Measurements from ENCODE around the gene FAM50A.
A peak's percentile ranks its signal among the peaks of the same experiment; 100 is the strongest.

The FAM50A gene

DNA sequence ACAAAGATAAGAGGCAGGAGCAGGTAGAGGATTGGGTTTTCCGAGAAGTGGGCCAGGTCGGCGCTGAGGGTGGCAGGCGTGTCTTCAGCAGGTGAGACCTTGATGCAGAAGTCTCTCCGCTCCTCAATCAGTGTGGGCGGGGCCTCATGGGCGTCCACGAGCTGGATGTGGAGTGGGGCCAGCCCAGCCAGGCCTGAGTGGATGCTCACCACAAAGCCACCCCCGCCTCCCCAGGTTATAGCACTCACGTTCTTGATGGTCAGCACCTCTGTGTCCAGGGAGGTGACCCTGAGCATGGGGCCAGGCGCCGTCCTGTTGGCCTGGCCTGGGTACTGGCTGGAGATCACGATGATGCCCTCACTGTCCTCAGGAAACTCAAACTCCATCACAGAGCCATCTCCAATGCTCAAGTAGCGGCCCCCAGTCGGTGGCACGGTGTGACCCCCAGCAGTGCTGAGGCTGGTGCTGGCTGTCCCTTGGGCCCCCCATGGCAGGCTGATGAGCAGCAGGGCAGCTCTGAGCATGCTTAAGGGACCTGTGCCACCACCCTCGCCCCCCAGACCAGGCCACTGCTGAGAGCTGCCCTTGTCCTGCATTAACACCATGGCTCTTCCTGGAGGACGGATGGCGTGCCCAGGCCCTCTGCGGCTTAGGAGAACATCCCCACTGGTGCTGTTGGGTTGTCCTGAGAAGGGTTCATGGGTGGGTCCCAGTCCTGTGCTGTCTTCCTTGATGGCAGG is 44.6 kb downstream of the FAM50A start:
- TF ChIP-seq SIN3A (IDR thresholded peaks at IDR 0.05; ENCODE audit: borderline replicate concordance, insufficient read depth, low read length): no peak
- no peak for TF ChIP-seq FOXP2 (optimal IDR thresholded peaks at IDR 0.05; ENCODE audit: borderline replicate concordance, extremely low read depth, extremely low read length, insufficient read depth)
- no peak for TF ChIP-seq POLR2AphosphoS5 (IDR thresholded peaks at IDR 0.05; ENCODE audit: low read depth, low read length)

DNA sequence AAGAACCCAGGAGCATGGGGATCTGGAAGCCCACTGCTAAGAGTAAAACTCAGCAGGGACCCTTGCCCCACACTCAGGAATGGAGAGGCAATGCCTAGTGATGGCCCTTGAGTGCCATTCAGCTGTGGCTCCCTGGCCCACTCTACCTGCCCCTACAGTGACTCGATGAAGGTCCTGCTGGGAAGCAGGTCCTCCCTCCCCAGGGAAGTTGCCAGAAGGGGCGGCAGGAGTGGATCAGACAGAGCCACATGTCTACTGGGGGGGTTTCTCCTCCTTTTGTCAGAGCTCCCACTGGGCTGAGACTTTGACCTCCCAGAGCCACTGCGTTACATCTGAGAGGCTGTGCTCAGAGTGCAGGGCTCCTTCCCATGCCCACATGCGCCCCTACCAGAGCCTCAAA is 45.2 kb downstream of the FAM50A start:
- TF ChIP-seq SIN3A (IDR thresholded peaks at IDR 0.05; ENCODE audit: borderline replicate concordance, insufficient read depth, low read length) (no peak), POLR2AphosphoS5 (IDR thresholded peaks at IDR 0.05; ENCODE audit: low read depth, low read length) (no peak)

DNA sequence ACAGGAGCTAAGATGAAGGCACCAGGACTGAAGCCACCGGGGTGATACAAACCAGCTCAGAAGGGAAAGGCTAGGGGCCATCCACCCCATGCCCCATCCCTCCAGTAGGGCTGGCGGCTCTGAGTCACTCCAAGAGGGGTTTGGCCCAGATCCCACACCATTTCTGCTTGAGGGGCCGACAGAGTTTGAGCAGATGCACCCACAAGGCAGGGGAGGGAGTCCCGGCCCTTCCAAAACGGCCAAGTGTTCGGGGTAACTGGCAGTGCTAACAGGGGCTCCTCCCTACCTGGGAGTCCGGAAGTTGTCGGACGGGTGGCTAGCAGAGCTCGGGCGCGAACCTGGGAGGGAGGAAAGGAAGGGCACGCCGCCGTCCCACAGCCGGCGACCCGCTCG is 46.1 kb downstream of the FAM50A start:
- TF ChIP-seq TAF1 (IDR thresholded peaks at IDR 0.05; ENCODE audit: borderline replicate concordance, insufficient read depth, low read length) (no peak), POLR2AphosphoS5 (IDR thresholded peaks at IDR 0.05; ENCODE audit: low read depth, low read length) (no peak), FOXP2 (optimal IDR thresholded peaks at IDR 0.05; ENCODE audit: borderline replicate concordance, extremely low read depth, extremely low read length, insufficient read depth) (no peak), SIN3A (IDR thresholded peaks at IDR 0.05; ENCODE audit: borderline replicate concordance, insufficient read depth, low read length) (no peak)
- TF ChIP-seq, protein P1, sequence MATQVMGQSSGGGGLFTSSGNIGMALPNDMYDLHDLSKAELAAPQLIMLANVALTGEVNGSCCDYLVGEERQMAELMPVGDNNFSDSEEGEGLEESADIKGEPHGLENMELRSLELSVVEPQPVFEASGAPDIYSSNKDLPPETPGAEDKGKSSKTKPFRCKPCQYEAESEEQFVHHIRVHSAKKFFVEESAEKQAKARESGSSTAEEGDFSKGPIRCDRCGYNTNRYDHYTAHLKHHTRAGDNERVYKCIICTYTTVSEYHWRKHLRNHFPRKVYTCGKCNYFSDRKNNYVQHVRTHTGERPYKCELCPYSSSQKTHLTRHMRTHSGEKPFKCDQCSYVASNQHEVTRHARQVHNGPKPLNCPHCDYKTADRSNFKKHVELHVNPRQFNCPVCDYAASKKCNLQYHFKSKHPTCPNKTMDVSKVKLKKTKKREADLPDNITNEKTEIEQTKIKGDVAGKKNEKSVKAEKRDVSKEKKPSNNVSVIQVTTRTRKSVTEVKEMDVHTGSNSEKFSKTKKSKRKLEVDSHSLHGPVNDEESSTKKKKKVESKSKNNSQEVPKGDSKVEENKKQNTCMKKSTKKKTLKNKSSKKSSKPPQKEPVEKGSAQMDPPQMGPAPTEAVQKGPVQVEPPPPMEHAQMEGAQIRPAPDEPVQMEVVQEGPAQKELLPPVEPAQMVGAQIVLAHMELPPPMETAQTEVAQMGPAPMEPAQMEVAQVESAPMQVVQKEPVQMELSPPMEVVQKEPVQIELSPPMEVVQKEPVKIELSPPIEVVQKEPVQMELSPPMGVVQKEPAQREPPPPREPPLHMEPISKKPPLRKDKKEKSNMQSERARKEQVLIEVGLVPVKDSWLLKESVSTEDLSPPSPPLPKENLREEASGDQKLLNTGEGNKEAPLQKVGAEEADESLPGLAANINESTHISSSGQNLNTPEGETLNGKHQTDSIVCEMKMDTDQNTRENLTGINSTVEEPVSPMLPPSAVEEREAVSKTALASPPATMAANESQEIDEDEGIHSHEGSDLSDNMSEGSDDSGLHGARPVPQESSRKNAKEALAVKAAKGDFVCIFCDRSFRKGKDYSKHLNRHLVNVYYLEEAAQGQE (IDR thresholded peaks at IDR 0.05; ENCODE audit: insufficient read depth in 1 of 2, low read depth in 2 of 2, low read length in 2 of 2): no peak

DNA sequence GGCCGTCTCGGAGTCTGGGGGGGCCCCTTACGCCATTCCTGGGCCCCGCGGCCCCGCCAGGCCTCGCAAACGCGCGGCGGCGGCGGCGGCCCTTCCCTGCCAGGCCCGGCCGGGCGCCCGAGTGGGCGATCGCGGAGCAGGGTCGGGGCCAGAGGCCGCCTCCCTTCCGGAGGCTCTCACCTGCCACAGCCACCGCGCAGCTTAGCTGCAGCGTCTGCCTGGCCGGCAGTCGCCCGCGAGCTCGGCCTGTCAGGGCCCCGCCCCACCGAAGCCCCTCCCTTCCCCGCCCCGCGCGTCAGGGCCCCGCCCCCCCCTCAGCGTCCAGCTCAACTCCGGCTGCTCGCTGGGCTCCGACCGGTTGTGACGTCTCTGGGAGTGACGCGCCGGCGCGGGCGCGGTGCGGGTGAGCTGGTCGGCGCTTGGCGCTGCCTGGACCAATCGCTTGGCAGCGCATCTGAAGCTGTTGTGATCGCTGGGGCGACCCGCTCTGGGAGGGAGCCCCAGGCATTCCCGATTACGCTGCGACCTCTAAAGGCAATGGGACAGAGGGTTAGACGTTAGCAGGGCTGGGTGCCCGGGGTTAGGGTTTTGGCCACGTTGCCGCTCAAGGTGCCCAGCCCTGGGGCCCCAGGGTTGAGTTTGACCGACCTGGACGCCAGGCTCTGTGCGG is 46.6 kb downstream of the FAM50A start, which contains the start of gene SLC10A3:
TSS of gene SLC10A3 (minus strand) at position 216 of the 670 bp plus-strand sequence. CDS start 1,689 bp downstream, outside the sequence.
- TF ChIP-seq FOXP2 (optimal IDR thresholded peaks at IDR 0.05; ENCODE audit: borderline replicate concordance, extremely low read depth, extremely low read length, insufficient read depth): no peak
- TF ChIP-seq TAF1 (IDR thresholded peaks at IDR 0.05; ENCODE audit: borderline replicate concordance, insufficient read depth, low read length): peak; percentile 77; the same call in 1 of the 2 replicates
- TF ChIP-seq POLR2AphosphoS5 (IDR thresholded peaks at IDR 0.05; ENCODE audit: low read depth, low read length): peak; percentile 52
- TF ChIP-seq, protein P1 (IDR thresholded peaks at IDR 0.05; ENCODE audit: insufficient read depth in 1 of 2, low read depth in 2 of 2, low read length in 2 of 2): 0 out of 4 replicates have a peak, but pooled peaks of 1 of the 2 experiments have one; percentile 34

DNA sequence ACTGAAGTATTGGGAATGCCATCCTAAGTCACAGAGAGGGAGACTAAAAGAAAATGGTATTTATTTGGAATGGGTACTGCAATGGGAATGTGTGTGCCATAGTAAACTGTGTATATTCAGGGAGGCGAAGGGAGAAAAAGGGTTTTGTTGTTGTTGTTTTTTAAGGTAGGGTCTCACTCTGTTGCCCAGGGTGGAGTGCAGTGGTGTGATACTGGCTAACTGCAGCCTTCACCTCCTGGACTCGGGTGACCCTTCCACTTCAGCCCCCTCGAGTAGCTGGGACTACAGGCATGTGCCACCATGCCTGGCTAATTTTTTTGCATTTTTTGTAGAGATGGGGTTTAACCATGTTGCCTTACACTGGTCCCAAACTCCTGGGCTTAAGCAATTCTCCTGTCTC is 50.8 kb downstream of the FAM50A start:
- TF ChIP-seq TAF1 (IDR thresholded peaks at IDR 0.05; ENCODE audit: borderline replicate concordance, insufficient read depth, low read length) (no peak), SIN3A (IDR thresholded peaks at IDR 0.05; ENCODE audit: borderline replicate concordance, insufficient read depth, low read length) (no peak), POLR2AphosphoS5 (IDR thresholded peaks at IDR 0.05; ENCODE audit: low read depth, low read length) (no peak), FOXP2 (optimal IDR thresholded peaks at IDR 0.05; ENCODE audit: borderline replicate concordance, extremely low read depth, extremely low read length, insufficient read depth) (no peak)
- TF ChIP-seq, protein P1 (IDR thresholded peaks at IDR 0.05; ENCODE audit: insufficient read depth in 1 of 2, low read depth in 2 of 2, low read length in 2 of 2): no peak

DNA sequence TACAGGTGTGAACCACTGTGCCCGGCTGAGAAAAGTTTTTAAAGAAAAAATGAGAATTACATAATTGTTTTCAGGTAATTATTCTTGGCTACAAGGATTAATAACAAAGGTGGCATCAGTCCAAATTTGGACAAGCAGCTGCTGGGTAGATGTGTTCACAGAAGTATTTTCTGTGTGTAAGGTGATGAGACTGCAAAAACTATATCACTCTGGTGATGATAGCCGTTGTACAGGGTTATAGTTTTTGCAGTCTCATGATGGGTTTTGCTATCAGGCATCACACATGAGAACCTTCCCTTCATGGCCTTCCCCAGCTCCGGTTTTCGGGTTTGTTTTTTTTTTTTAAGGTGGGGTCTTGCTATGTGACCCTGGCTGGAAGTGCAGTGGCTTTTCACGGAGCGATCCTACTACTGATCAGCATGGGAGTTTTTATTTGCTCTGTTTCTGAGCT is 51.6 kb downstream of the FAM50A start:
- no peak for TF ChIP-seq TAF1 (IDR thresholded peaks at IDR 0.05; ENCODE audit: borderline replicate concordance, insufficient read depth, low read length)
- TF ChIP-seq SIN3A (IDR thresholded peaks at IDR 0.05; ENCODE audit: borderline replicate concordance, insufficient read depth, low read length): no peak
- TF ChIP-seq POLR2AphosphoS5 (IDR thresholded peaks at IDR 0.05; ENCODE audit: low read depth, low read length): no peak
- TF ChIP-seq, protein P1 (IDR thresholded peaks at IDR 0.05; ENCODE audit: insufficient read depth in 1 of 2, low read depth in 2 of 2, low read length in 2 of 2): no peak
- TF ChIP-seq FOXP2 (optimal IDR thresholded peaks at IDR 0.05; ENCODE audit: borderline replicate concordance, extremely low read depth, extremely low read length, insufficient read depth): no peak
